IMR-90 (cell line): ENCODE results near the gene LLGL2. TPM values are rescaled to one million over a fixed set of nuclear protein-coding genes. Genes with fewer than 3 reads are reported as not detected.

ENCODE experiments used
- ATAC-seq: fragments of 200-7000 bp; cut with Tn5 transposase; 2 replicates; pipeline ENCODE4 v1.9.1; 2020; ENCODE audit warnings: low read depth, mild to moderate bottlenecking, moderate library complexity
- BruUV-seq: library from RNA; stranded (reverse); fragments of 400-500 nt; replicated peaks from 2 replicates; lab custom pipeline; 2021; lab: Mats Ljungman, UMichigan
- CTCF ChIA-PET: fragments of 300-600 bp; formaldehyde crosslinking; extraction: SDS; loops from one replicate; lab custom pipeline; 2021; ENCODE audit warnings: antibody characterized with exemption; lab: Yijun Ruan, JAX
- POLR2A ChIA-PET: fragments of 300-600 bp; sonication (Branson Sonifier 250); formaldehyde crosslinking; loops from one replicate; lab custom pipeline; 2022; ENCODE audit warnings: antibody characterized with exemption; ENCODE audit not compliant: unreplicated experiment; lab: Charles Lee
- DNase-seq: peaks from one replicate; pipeline ENCODE4 v3.0.0; 2013
- H2AFZ ChIP-seq: replicated peaks from 2 replicates; pipeline ENCODE3; 2013; ENCODE audit warnings: low read length, mild to moderate bottlenecking; ENCODE audit not compliant: poor library complexity
- H2AK5ac ChIP-seq: 2 replicates; pipeline ENCODE4 v1.6.1; 2013; ENCODE audit warnings: low read depth, low read length, inconsistent platforms
- H2AK9ac ChIP-seq: replicated peaks from 2 replicates; pipeline ENCODE3; 2013; ENCODE audit warnings: mild to moderate bottlenecking, low read depth, low read length, moderate library complexity; ENCODE audit not compliant: poor library complexity
- H2BK120ac ChIP-seq: 2 replicates; pipeline ENCODE4 v1.6.1; 2013; ENCODE audit warnings: low read depth, low read length, inconsistent platforms
- H2BK15ac ChIP-seq: 3 replicates; pipeline ENCODE4 v1.6.1; 2013; ENCODE audit warnings: low read depth, low read length, inconsistent platforms
- H2BK20ac ChIP-seq: 2 replicates; pipeline ENCODE4 v1.6.1; 2013; ENCODE audit warnings: low read depth, mild to moderate bottlenecking, inconsistent platforms, low read length, moderate library complexity
- H2BK5ac ChIP-seq: 2 replicates; pipeline ENCODE4 v1.6.1; 2013; ENCODE audit warnings: mild to moderate bottlenecking, low read depth, low read length, inconsistent platforms; ENCODE audit not compliant: poor library complexity, severe bottlenecking
- H3K14ac ChIP-seq: replicated peaks from 2 replicates; pipeline ENCODE4 v1.6.1; 2013; ENCODE audit warnings: low read depth, low read length, inconsistent platforms
- H3K18ac ChIP-seq: 2 replicates; pipeline ENCODE4 v1.6.1; 2013; ENCODE audit warnings: low read depth, low read length, control low read depth
- H3K23ac ChIP-seq: 2 replicates; pipeline ENCODE4 v1.6.1; 2013; ENCODE audit warnings: low read depth, low read length, inconsistent platforms
- H3K27ac ChIP-seq: 2 replicates; pipeline ENCODE4 v1.5.1; 2013; ENCODE audit warnings: mild to moderate bottlenecking, control low read depth, low read length; ENCODE audit not compliant: insufficient read depth
- H3K27me3 ChIP-seq: 2 replicates; pipeline ENCODE4 v1.6.1; 2013; ENCODE audit warnings: low read length; ENCODE audit not compliant: control insufficient read depth, insufficient read depth
- H3K36me3 ChIP-seq: 2 replicates; pipeline ENCODE4 v1.6.1; 2013; ENCODE audit warnings: low read length, mixed read lengths; ENCODE audit not compliant: control insufficient read depth, insufficient read depth
- H3K4ac ChIP-seq: 2 replicates; pipeline ENCODE4 v1.6.1; 2013; ENCODE audit warnings: low read depth, low read length, inconsistent platforms
- H3K4me1 ChIP-seq: 2 replicates; pipeline ENCODE4 v1.6.1; 2013; ENCODE audit warnings: low read length, mixed read lengths; ENCODE audit not compliant: control insufficient read depth, insufficient read depth
- H3K4me2 ChIP-seq: 2 replicates; pipeline ENCODE4 v1.6.1; 2013; ENCODE audit warnings: low read depth, mild to moderate bottlenecking, control low read depth, low read length, moderate library complexity
- H3K4me3 ChIP-seq: 2 replicates; pipeline ENCODE4 v1.5.1; 2013; ENCODE audit warnings: low read depth, mild to moderate bottlenecking, control low read depth, low read length, moderate library complexity; ENCODE audit not compliant: insufficient read depth
- H3K56ac ChIP-seq: 2 replicates; pipeline ENCODE4 v1.6.1; 2013; ENCODE audit warnings: low read length, inconsistent platforms; ENCODE audit not compliant: insufficient read depth; ENCODE audit errors: extremely low read depth
- H3K79me1 ChIP-seq, 2 experiments: 2 replicates each; pipeline ENCODE4 v1.6.1; 2013; ENCODE audit warnings: low read length in 2 of 2, inconsistent platforms in 1 of 2, low read depth in 1 of 2
- H3K9ac ChIP-seq: 2 replicates; pipeline ENCODE4 v1.6.1; 2013; ENCODE audit warnings: low read depth, low read length, control low read depth
- H3K9me1 ChIP-seq: 2 replicates; pipeline ENCODE4 v1.6.1; 2013; ENCODE audit warnings: low read length, inconsistent platforms; ENCODE audit not compliant: insufficient read depth
- H3K9me3 ChIP-seq: 2 replicates; pipeline ENCODE4 v1.6.1; 2013; ENCODE audit warnings: low read length; ENCODE audit not compliant: control insufficient read depth, insufficient read depth
- H4K20me1 ChIP-seq: 2 replicates; pipeline ENCODE4 v1.6.1; 2013; ENCODE audit warnings: low read length, inconsistent platforms; ENCODE audit not compliant: insufficient read depth
- H4K5ac ChIP-seq: 2 replicates; pipeline ENCODE4 v1.6.1; 2013; ENCODE audit warnings: mild to moderate bottlenecking, low read depth, low read length, control low read depth
- H4K8ac ChIP-seq, 2 experiments: 2 replicates each; pipeline ENCODE4 v1.6.1; 2013; ENCODE audit warnings: low read depth in 2 of 2, low read length in 2 of 2, control low read depth in 1 of 2, inconsistent platforms in 1 of 2
- H4K91ac ChIP-seq: 2 replicates; pipeline ENCODE4 v1.6.1; 2013; ENCODE audit warnings: low read depth, low read length, inconsistent platforms; ENCODE audit not compliant: insufficient read depth
- CEBPB ChIP-seq: IDR thresholded peaks from 2 replicates; pipeline ENCODE4 v1.6.1; 2012; ENCODE audit warnings: low read depth, low read length, improper control_type of control experiment
- ELK1 ChIP-seq: fragments of 150-350 bp; IDR thresholded peaks from 2 replicates; pipeline ENCODE4 v1.6.1; 2016; ENCODE audit warnings: low read depth, mild to moderate bottlenecking, low read length, moderate library complexity, borderline replicate concordance
- FOS ChIP-seq: fragments of 150-350 bp; IDR thresholded peaks from 2 replicates; pipeline ENCODE4 v1.6.1; 2016; ENCODE audit warnings: low read depth, low read length
- MAZ ChIP-seq: IDR thresholded peaks from 2 replicates; pipeline ENCODE4 v1.6.1; 2012; ENCODE audit warnings: low read depth, mild to moderate bottlenecking, low read length, improper control_type of control experiment, moderate library complexity, borderline replicate concordance
- POLR2A ChIP-seq: IDR thresholded peaks from 2 replicates; pipeline ENCODE4 v1.6.1; 2012; ENCODE audit warnings: mild to moderate bottlenecking, low read depth, low read length
- SMC3 ChIP-seq: fragments of 150-350 bp; IDR thresholded peaks from 2 replicates; pipeline ENCODE4 v1.6.1; 2016; ENCODE audit warnings: low read depth, mild to moderate bottlenecking, antibody characterized with exemption, low read length, moderate library complexity
- WGBS, 2 experiments: methylation state at CpG; one replicate each; pipeline versions ENCODE4 v1.1.5 to v1.1.7; 2013; ENCODE audit warnings: missing lambda C conversion rate in 2 of 2; ENCODE audit not compliant: insufficient read length in 1 of 2; ENCODE audit errors: extremely low coverage in 2 of 2; 5-methylcytosine and 5-hydroxymethylcytosine counted together
- dilution Hi-C: fragments of 300-500 bp; cut with HindIII; formaldehyde crosslinking; loops from one replicate; pipeline ENCODE4 v1.14.3; 2018; ENCODE audit warnings: low sequenced_read_pairs; ENCODE audit not compliant: unreplicated experiment
- in situ Hi-C: fragments of 300-500 bp; cut with MboI; formaldehyde crosslinking; loops from 3 replicates; pipeline ENCODE4 v1.14.3; 2019; ENCODE audit warnings: low sequenced_read_pairs, inconsistent platforms, mixed read lengths
- intact Hi-C: fragments of 100-400 bp; cut with micrococcal nuclease; formaldehyde crosslinking; loops from 2 replicates; pipeline ENCODE4 v1.10.0; 2022
- polyA plus RNA-seq, 3 experiments: library from polyadenylated mRNA; depleted of rRNA; stranded (reverse); fragments of >200 nt; gene quantifications; 2 replicates each; pipeline ENCODE4 v1.2.3, GENCODE V29; 2012; ENCODE audit warnings: low replicate concordance in 1 of 3
- total RNA-seq: library from RNA; depleted of rRNA; stranded (reverse); fragments of >200 nt; gene quantifications from 2 replicates; pipeline ENCODE4 v1.2.3, GENCODE V29; 2012

Gene LLGL2
- total and polyA plus RNA-seq, 2 of the 4 experiments (the other 2 are of a cell fraction) = 0.54 to 0.72 TPM

GRCh38 chr17:75486151-75486550 is 39.3 kb upstream of the LLGL2 start:
- Histone ChIP-seq H3K14ac (no peak overlapping the region), H4K20me1 (peaks cover 11% of the 10 kb centered on the region), H3K4ac (no peak overlapping the region), H2AK9ac (no peak overlapping the region), H2BK15ac (no peak overlapping the region), H3K18ac (no peak overlapping the region), H3K9ac (no peak overlapping the region), H2BK20ac (no peak overlapping the region), H3K27ac (no peak overlapping the region), H3K79me1 (peaks cover 3 to 25% of the 10 kb centered on the region in 2 experiments), H2BK120ac (no peak overlapping the region), H3K4me3 (no peak overlapping the region), H3K9me1 (peaks cover 8% of the 10 kb centered on the region), H4K8ac (no peak overlapping the region), H3K9me3 (no peaks in the 10 kb centered on the region), H2AFZ (no peak overlapping the region), H3K36me3 (peaks cover 3% of the 10 kb centered on the region; the same call in 1 of the 2 replicates), H2AK5ac (no peak overlapping the region), H4K5ac (no peak overlapping the region), H3K4me2 (no peak overlapping the region), H4K91ac (no peak overlapping the region), H3K56ac (no peak overlapping the region), H3K4me1 (no peaks in the 10 kb centered on the region), H3K23ac (no peak overlapping the region), H3K27me3 (no peaks in the 10 kb centered on the region), H2BK5ac (no peak overlapping the region)
- in situ Hi-C loops (no loop called here), intact Hi-C loops (no loop called here), dilution Hi-C loops (no loop called here)
- no TSS peak for BruUV-seq
- POLR2A ChIA-PET = no interaction called here
- 86% methylated on average over 1 of the region's 14 CpGs; no CpG with 5 or more reads in 1 of the 2 experiments for WGBS, 2 experiments
- CTCF ChIA-PET = no interaction called here
- TF ChIP-seq SMC3 (no peak), ELK1 (no peak), FOS (no peak), CEBPB (no peak), POLR2A (no peak), MAZ (no peak)
- DNase-seq (no peak), ATAC-seq (no peak)
